Measurements from ENCODE around the gene MAP1A.
"Not testable (repeated sequence)": the region's sequence is repeated elsewhere in the genome, so short reads cannot be mapped to it uniquely, and the experiment has no call there.

MAP1A gene

DNA sequence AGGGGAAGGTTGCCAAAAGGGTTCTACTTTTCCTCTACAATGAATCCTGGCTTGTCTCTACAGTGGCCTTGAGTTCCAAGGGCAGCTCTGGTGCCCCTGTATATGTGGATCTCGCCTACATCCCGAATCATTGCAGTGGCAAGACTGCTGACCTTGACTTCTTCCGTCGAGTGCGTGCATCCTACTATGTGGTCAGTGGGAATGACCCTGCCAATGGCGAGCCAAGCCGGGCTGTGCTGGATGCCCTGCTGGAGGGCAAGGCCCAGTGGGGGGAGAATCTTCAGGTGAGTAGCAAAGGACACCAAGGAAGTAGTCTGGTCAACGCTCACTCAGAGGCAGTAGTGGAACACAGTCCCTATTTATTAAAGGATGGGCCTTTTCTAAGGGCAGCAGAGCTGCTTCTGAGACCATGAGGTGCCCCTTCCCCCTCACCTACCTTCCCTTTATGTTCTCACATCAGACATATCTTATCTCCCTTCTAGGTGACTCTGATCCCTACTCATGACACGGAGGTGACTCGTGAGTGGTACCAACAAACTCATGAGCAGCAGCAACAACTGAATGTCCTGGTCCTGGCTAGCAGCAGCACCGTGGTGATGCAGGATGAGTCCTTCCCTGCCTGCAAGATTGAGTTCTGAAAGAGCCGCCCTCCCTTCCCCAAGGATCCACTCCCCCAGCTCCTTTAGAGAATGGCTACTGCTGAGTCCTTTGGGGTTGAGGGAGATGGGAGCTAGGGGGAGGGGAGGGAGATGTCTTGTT is 12.4 kb downstream of the MAP1A start:
- Histone ChIP-seq H3K4me3 (ENCODE audit: insufficient read depth, low read depth, low read length) (no peak overlapping the region), H3K36me3 (ENCODE audit: control insufficient read depth, insufficient read depth, low read length) (peaks cover 2% of the 10 kb centered on the region), H3K27me3 (ENCODE audit: control insufficient read depth, insufficient read depth, low read length, poor library complexity, severe bottlenecking) (no peaks in the 10 kb centered on the region), H3K27ac (ENCODE audit: insufficient read depth, low read depth, low read length, poor library complexity, severe bottlenecking) (no peak overlapping the region), H3K9me3 (ENCODE audit: control insufficient read depth, low read length) (no peaks in the 10 kb centered on the region), H3K4me1 (ENCODE audit: control insufficient read depth, insufficient read depth, low read length) (peaks cover 22% of the 10 kb centered on the region)
- 87 to 89% methylated on average over 12 of the region's 12 CpGs for WGBS, 2 experiments

DNA sequence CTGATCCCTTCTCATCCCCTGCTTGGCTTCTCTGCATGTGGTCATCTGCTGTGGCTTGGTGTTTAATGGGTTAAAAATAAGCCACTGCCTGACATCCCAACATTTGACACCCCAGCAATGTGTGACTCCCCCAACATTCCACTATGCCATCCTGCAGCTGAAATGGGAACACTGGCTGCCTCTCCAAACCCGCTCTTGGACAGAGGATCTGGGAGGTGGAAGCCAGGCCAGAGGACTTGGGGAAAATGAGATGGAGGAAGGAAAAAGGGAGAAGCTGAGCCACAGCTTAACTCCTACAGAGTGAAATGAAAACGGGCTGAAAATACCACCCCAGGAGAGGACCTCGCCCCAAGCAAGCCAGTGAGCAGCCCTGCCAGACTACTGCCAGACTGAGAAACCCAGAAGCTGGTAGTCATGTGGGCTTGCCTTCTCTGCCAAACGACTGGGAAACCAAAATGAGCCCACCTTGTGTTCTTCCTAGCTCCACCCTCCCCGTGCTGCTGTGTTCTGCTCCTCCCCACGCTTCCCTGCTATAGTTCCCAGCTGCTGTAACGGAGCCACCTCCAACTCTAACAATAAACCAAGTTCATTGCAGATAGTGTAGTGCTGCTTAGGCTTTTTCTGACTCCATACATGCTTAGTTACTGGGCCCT is 13.7 kb downstream of the MAP1A start:
- Histone ChIP-seq H3K4me3 (ENCODE audit: insufficient read depth, low read depth, low read length) (no peak overlapping the region), H3K9me3 (ENCODE audit: control insufficient read depth, low read length) (no peaks in the 10 kb centered on the region), H3K27ac (ENCODE audit: insufficient read depth, low read depth, low read length, poor library complexity, severe bottlenecking) (peak overlapping the region; percentile 18), H3K36me3 (ENCODE audit: control insufficient read depth, insufficient read depth, low read length) (peaks cover 2% of the 10 kb centered on the region), H3K4me1 (ENCODE audit: control insufficient read depth, insufficient read depth, low read length) (peaks cover 22% of the 10 kb centered on the region), H3K27me3 (ENCODE audit: control insufficient read depth, insufficient read depth, low read length, poor library complexity, severe bottlenecking) (no peaks in the 10 kb centered on the region)
- 24 to 28% methylated on average over 7 of the region's 7 CpGs for WGBS, 2 experiments

DNA sequence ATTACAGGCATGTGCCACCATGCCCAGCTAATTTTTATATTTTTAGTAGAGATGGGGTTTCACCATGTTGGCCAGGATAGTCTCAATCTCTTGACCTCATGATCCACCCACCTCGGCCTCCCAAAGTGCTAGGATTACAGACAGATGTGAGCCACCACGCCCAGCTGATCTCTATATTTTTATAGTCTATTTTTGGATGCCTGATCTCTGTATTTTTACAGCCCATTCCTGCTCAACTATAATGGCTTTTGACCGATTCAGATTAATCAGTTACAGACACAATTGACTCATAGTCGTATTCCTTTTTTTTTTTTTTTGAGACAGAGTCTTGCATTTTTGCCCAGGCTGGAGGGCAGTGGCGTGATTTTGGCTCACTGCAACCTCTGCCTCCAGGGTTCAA is 15.4 kb downstream of the MAP1A start:
- H3K4me3 ChIP-seq (ENCODE audit: insufficient read depth, low read depth, low read length); H3K9me3 ChIP-seq (ENCODE audit: control insufficient read depth, low read length); H3K27ac ChIP-seq (ENCODE audit: insufficient read depth, low read depth, low read length, poor library complexity, severe bottlenecking); H3K36me3 ChIP-seq (ENCODE audit: control insufficient read depth, insufficient read depth, low read length); H3K27me3 ChIP-seq (ENCODE audit: control insufficient read depth, insufficient read depth, low read length, poor library complexity, severe bottlenecking): not testable (repeated sequence)
- H3K4me1 ChIP-seq (ENCODE audit: control insufficient read depth, insufficient read depth, low read length) = peaks cover 22% of the 10 kb centered on the region
- 92 to 97% methylated on average over 5 of the region's 5 CpGs for WGBS, 2 experiments

DNA sequence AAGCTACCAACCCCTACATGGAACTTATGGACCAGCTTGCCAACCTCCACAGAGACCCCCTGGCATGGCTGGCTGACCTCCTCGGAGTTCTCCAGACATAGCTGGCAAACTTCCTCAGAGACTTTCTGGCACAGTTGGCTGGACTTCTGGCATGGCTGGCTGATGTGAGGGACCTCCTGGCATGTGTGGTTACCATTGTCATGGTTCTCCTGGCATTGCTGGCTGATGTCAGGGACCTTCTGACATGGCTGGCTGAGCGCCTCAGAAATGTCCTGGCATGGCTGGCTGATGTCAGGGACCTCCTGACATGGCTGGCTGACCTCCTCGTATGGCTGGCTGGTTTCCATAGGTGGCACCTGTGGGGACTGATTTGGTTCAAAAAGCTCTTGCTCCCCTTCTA is 17.5 kb downstream of the MAP1A start:
- no peaks in the 10 kb centered on the region for H3K27me3 ChIP-seq (ENCODE audit: control insufficient read depth, insufficient read depth, low read length, poor library complexity, severe bottlenecking)
- H3K27ac ChIP-seq (ENCODE audit: insufficient read depth, low read depth, low read length, poor library complexity, severe bottlenecking) = no peak overlapping the region
- peaks cover 2% of the 10 kb centered on the region for H3K36me3 ChIP-seq (ENCODE audit: control insufficient read depth, insufficient read depth, low read length)
- 88 to 90% methylated on average over 3 of the region's 3 CpGs for WGBS, 2 experiments
- H3K4me3 ChIP-seq (ENCODE audit: insufficient read depth, low read depth, low read length) = no peak overlapping the region
- peaks cover 20% of the 10 kb centered on the region for H3K4me1 ChIP-seq (ENCODE audit: control insufficient read depth, insufficient read depth, low read length)
- H3K9me3 ChIP-seq (ENCODE audit: control insufficient read depth, low read length) = no peaks in the 10 kb centered on the region

DNA sequence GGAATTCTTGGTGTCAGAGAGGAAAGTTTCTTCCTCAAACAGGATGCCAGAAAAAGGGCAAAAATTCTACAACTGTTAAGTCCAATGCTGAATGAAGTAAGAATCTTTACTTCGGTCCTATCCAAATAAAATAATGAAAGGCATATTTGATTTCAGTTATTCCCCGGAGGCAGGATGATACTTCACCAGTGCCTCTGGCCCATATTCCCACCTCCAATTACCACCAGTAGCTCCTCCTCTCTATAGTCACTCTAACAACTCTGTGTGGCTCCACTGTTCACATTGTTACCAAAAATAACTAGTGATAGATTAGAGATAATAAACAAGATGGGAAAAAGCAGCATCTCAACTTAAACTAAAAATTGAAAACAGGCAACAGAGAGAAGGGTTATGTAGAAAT is 20.7 kb downstream of the MAP1A start:
- WGBS, 2 experiments = 96% methylated on average over 2 of the region's 2 CpGs

DNA sequence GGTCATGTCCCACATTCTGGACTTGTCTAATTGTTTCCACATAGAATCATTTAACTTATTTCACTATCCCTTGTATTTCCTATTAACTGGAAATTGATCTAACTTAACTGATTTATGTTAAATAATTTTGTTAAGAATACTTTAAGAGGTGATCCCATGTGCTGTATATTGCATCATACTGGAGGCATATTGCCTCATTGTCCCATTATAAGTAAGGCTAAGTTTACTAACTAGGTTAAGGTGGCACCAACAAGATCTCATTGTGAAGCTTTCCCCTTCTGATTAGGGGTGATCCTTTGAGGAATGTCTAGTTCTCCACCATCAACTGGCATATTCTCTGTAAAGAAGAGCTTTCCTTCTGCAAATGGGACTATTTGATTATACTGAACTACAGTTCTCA is 24.4 kb downstream of the MAP1A start:
- H3K36me3 ChIP-seq (ENCODE audit: control insufficient read depth, insufficient read depth, low read length) = no peaks in the 10 kb centered on the region
- no peaks in the 10 kb centered on the region for H3K4me1 ChIP-seq (ENCODE audit: control insufficient read depth, insufficient read depth, low read length)
- H3K4me3 ChIP-seq (ENCODE audit: insufficient read depth, low read depth, low read length) = no peak overlapping the region
- no peaks in the 10 kb centered on the region for H3K9me3 ChIP-seq (ENCODE audit: control insufficient read depth, low read length)
- H3K27me3 ChIP-seq (ENCODE audit: control insufficient read depth, insufficient read depth, low read length, poor library complexity, severe bottlenecking) = no peaks in the 10 kb centered on the region
- no peak overlapping the region for H3K27ac ChIP-seq (ENCODE audit: insufficient read depth, low read depth, low read length, poor library complexity, severe bottlenecking)

More for the DNA sequence above, 20.7 kb downstream of the MAP1A start:
- H3K4me1 ChIP-seq (ENCODE audit: control insufficient read depth, insufficient read depth, low read length) = no peaks in the 10 kb centered on the region
- H3K27ac ChIP-seq (ENCODE audit: insufficient read depth, low read depth, low read length, poor library complexity, severe bottlenecking) = no peak overlapping the region
- no peaks in the 10 kb centered on the region for H3K27me3 ChIP-seq (ENCODE audit: control insufficient read depth, insufficient read depth, low read length, poor library complexity, severe bottlenecking)
- peaks cover 2% of the 10 kb centered on the region for H3K36me3 ChIP-seq (ENCODE audit: control insufficient read depth, insufficient read depth, low read length)
- H3K4me3 ChIP-seq (ENCODE audit: insufficient read depth, low read depth, low read length) = no peak overlapping the region
- no peaks in the 10 kb centered on the region for H3K9me3 ChIP-seq (ENCODE audit: control insufficient read depth, low read length)

DNA sequence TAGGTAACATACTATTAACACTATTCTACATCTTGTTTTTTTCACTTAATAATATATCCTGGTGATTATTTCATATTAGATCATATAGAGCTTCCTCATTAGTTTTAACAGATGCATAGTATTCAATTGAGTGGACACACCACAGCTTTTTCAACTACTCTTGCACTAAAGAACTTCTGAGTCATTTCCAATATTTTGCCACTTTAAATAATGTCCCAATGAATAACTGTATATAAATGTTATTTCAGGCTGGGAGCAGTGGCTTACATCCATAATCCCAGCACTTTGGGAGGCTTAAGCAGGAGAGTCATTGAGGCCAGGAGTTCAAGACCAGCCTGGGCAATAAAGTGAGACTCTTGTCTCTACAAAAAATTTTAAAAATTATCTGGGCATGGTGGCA is 26.9 kb downstream of the MAP1A start:
- Histone ChIP-seq H3K36me3 (ENCODE audit: control insufficient read depth, insufficient read depth, low read length) (no peaks in the 10 kb centered on the region), H3K27ac (ENCODE audit: insufficient read depth, low read depth, low read length, poor library complexity, severe bottlenecking) (no peak overlapping the region), H3K4me1 (ENCODE audit: control insufficient read depth, insufficient read depth, low read length) (no peaks in the 10 kb centered on the region), H3K27me3 (ENCODE audit: control insufficient read depth, insufficient read depth, low read length, poor library complexity, severe bottlenecking) (no peaks in the 10 kb centered on the region), H3K4me3 (ENCODE audit: insufficient read depth, low read depth, low read length) (no peak overlapping the region), H3K9me3 (ENCODE audit: control insufficient read depth, low read length) (no peaks in the 10 kb centered on the region)

DNA sequence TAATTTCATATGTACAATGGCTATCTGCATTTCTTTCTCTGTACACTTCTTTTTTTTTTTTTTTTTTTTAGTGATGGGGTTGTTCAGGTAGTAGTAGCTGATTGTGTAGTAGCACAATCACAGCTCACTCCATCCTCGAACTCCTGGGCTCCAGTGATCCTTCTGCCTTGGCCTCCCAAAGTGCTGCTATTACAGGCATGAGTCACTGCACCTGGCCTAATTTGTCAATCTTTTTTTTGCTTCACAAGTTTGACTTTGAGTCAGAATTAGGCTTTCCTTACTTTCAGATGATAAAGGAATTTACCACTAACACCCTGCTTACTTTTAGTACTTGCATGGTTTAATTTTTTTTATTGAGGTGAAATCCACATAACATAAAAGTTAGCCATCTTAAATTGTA is 28.0 kb downstream of the MAP1A start:
- Histone ChIP-seq H3K4me1 (ENCODE audit: control insufficient read depth, insufficient read depth, low read length) (no peaks in the 10 kb centered on the region), H3K27me3 (ENCODE audit: control insufficient read depth, insufficient read depth, low read length, poor library complexity, severe bottlenecking) (no peaks in the 10 kb centered on the region), H3K9me3 (ENCODE audit: control insufficient read depth, low read length) (no peaks in the 10 kb centered on the region), H3K27ac (ENCODE audit: insufficient read depth, low read depth, low read length, poor library complexity, severe bottlenecking) (no peak overlapping the region), H3K4me3 (ENCODE audit: insufficient read depth, low read depth, low read length) (no peak overlapping the region), H3K36me3 (ENCODE audit: control insufficient read depth, insufficient read depth, low read length) (no peaks in the 10 kb centered on the region)
- 91% methylated on average over 1 of the region's 1 CpG for WGBS, 2 experiments

DNA sequence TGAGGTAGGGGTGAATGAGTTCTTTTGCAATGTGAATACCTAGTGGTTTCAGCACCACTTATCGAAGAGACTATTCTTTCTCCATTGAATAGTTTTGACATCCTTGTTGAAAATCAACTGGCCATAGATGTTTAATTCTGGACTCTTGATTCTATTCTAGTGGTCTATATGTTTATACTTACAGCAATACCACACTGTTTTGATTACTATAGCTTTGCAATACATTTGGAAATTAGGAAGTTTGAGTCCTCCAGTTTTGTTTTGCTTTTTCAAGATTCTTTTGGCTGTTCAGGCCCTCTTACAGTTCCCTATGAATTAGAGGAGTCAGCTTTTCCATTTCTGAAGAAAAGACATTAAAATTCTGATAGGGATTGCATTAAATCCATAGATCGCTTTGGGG is 30.1 kb downstream of the MAP1A start:
- WGBS, 2 experiments = 92 to 100% methylated on average over 2 of the region's 2 CpGs
- H3K27me3 ChIP-seq (ENCODE audit: control insufficient read depth, insufficient read depth, low read length, poor library complexity, severe bottlenecking) = no peaks in the 10 kb centered on the region

DNA sequence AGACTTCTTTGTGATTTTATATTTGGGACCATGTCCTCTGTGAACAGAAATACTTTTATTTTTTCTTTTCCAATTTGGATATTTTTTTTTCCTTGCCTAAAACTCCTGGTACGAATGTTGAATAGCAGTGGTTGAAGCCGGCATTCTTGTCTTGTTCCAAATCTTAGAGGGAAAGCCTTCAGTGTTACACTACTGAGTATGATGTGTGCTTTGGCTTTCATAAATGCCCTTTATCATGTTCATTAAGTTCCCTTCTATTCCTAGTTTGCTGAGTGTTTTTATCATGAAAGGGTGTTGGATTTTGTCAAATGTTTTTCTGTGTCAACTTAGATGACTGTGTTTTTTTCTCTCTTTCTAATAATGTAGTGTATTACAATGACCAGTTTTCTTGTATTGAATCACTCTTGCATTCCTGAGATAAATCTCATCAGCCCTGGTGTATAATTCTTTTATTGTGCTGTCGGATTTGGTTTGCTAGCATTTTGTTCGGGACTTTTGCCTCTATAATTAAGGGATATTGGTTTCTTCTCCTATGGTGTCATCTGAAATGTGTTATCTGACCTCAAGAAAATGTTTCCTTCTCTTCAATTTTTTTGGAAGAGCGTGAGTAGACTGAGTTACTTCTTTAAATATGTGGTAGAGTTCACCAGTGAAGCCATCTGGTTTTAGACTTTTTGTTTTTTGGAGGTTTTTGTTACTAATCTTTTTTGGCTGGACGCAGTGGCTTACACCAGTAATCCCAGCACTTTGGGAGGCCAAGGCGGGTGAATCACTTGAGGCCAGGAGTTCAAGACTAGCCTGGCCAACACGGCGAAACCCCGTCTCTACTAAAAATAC is 33.3 kb downstream of the MAP1A start:
- H3K4me3 ChIP-seq (ENCODE audit: insufficient read depth, low read depth, low read length) = no peak overlapping the region
- no peaks in the 10 kb centered on the region for H3K4me1 ChIP-seq (ENCODE audit: control insufficient read depth, insufficient read depth, low read length)
- WGBS, 2 experiments = 81 to 86% methylated on average over 10 of the region's 10 CpGs
- H3K27me3 ChIP-seq (ENCODE audit: control insufficient read depth, insufficient read depth, low read length, poor library complexity, severe bottlenecking) = no peaks in the 10 kb centered on the region
- H3K9me3 ChIP-seq (ENCODE audit: control insufficient read depth, low read length) = no peaks in the 10 kb centered on the region
- no peak overlapping the region for H3K27ac ChIP-seq (ENCODE audit: insufficient read depth, low read depth, low read length, poor library complexity, severe bottlenecking)
- no peaks in the 10 kb centered on the region for H3K36me3 ChIP-seq (ENCODE audit: control insufficient read depth, insufficient read depth, low read length)

More for the DNA sequence above, 30.1 kb downstream of the MAP1A start:
- Histone ChIP-seq H3K36me3 (ENCODE audit: control insufficient read depth, insufficient read depth, low read length) (no peaks in the 10 kb centered on the region), H3K27ac (ENCODE audit: insufficient read depth, low read depth, low read length, poor library complexity, severe bottlenecking) (no peak overlapping the region), H3K4me1 (ENCODE audit: control insufficient read depth, insufficient read depth, low read length) (no peaks in the 10 kb centered on the region), H3K4me3 (ENCODE audit: insufficient read depth, low read depth, low read length) (no peak overlapping the region), H3K9me3 (ENCODE audit: control insufficient read depth, low read length) (no peaks in the 10 kb centered on the region)

All from ectodermal cell (in vitro differentiated cells).